Measurements from ENCODE around the gene ZNF79. TPM values are rescaled to one million over a fixed set of nuclear protein-coding genes. Genes with fewer than 3 reads are reported as not detected.

ZNF79 gene
- total and polyA plus RNA-seq, 2 of the 4 experiments (the other 2 are of a cell fraction) = 5.6 to 15.4 TPM

DNA sequence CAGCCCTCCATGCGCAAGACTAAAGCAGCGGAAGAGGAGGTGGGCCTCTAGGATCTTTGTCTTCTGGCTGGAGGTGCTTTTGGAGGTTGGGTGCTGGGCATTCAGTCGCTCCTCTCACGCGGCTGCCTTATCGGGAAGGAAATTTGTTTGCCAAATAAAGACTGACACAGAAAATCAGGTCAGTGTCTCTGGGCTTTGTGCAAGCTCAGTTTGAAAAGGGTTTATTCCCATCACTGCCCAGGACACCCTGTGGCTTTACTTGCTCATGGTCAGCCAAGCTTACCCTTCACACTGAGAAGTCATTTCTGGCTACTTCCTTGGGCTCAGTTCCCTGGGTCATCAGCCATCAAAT is 16.7 kb upstream of the ZNF79 start:
- no peak overlapping the region for H2AFZ ChIP-seq (replicated peaks; ENCODE audit: low read length, poor library complexity)
- no peak overlapping the region for H3K27ac ChIP-seq (ENCODE audit: insufficient read depth, low read length)
- no peaks in the 10 kb centered on the region for H3K4me1 ChIP-seq (ENCODE audit: control insufficient read depth, insufficient read depth, low read length)
- H3K9me1 ChIP-seq (ENCODE audit: insufficient read depth, low read length) = peaks cover 6% of the 10 kb centered on the region; the same call in 1 of the 2 replicates
- DNase-seq (no peak), ATAC-seq (ENCODE audit: low read depth) (no peak)
- peaks cover 6% of the 10 kb centered on the region; the same call in 1 of the 2 replicates for H3K36me3 ChIP-seq (ENCODE audit: control insufficient read depth, insufficient read depth, low read length)
- no peaks in the 10 kb centered on the region for H3K79me1 ChIP-seq (ENCODE audit: low read depth in 1 of 2, low read length in 2 of 2)
- no peaks in the 10 kb centered on the region for H3K9me3 ChIP-seq (ENCODE audit: control insufficient read depth, insufficient read depth, low read length)
- CTCF ChIA-PET = interaction anchor here (0.7 kb wide), 1 partner anchor 544 kb away, joined by 3 read pairs; no protein-coding TSS in a partner anchor
- H2BK20ac ChIP-seq (ENCODE audit: low read depth, low read length) = no peak overlapping the region
- 100% methylated on average over 1 of the region's 6 CpGs; no CpG with 5 or more reads in 1 of the 2 experiments for WGBS, 2 experiments (ENCODE audit: extremely low coverage in 2 of 2, insufficient read length in 1 of 2)
- no TSS peak for BruUV-seq (replicated peaks)
- H2AK9ac ChIP-seq (replicated peaks; ENCODE audit: low read depth, low read length, poor library complexity) = no peak overlapping the region
- dilution Hi-C loops (cut with HindIII; ENCODE audit: low sequenced_read_pairs, unreplicated experiment) (no loop called here), intact Hi-C loops (cut with micrococcal nuclease) (no loop called here), in situ Hi-C loops (cut with MboI; ENCODE audit: low sequenced_read_pairs) (no loop called here)
- no peak overlapping the region for H4K5ac ChIP-seq (ENCODE audit: low read depth, low read length)
- no peak overlapping the region for H4K8ac ChIP-seq (ENCODE audit: low read depth in 2 of 2, low read length in 2 of 2)
- no peak overlapping the region for H2BK120ac ChIP-seq (ENCODE audit: low read depth, low read length)
- no peak overlapping the region for H3K56ac ChIP-seq (ENCODE audit: extremely low read depth, insufficient read depth, low read length)
- H3K4me2 ChIP-seq (ENCODE audit: low read depth, low read length) = no peak overlapping the region
- no peak overlapping the region for H3K9ac ChIP-seq (ENCODE audit: low read depth, low read length)
- H2AK5ac ChIP-seq (ENCODE audit: low read depth, low read length) = no peak overlapping the region
- no peak overlapping the region for H2BK5ac ChIP-seq (ENCODE audit: low read depth, low read length, poor library complexity, severe bottlenecking)
- no peak overlapping the region; the same call in 1 of the 2 replicates for H3K23ac ChIP-seq (ENCODE audit: low read depth, low read length)
- TF ChIP-seq MAFK (IDR thresholded peaks at IDR 0.05; ENCODE audit: low read depth, low read length) (no peak), MXI1 (IDR thresholded peaks at IDR 0.05; ENCODE audit: borderline replicate concordance, low read depth, low read length) (no peak), RAD21 (IDR thresholded peaks at IDR 0.05; ENCODE audit: low read length) (no peak), RCOR1 (IDR thresholded peaks at IDR 0.05; ENCODE audit: insufficient replicate concordance, low read length) (no peak)
- TF ChIP-seq, protein P1, sequence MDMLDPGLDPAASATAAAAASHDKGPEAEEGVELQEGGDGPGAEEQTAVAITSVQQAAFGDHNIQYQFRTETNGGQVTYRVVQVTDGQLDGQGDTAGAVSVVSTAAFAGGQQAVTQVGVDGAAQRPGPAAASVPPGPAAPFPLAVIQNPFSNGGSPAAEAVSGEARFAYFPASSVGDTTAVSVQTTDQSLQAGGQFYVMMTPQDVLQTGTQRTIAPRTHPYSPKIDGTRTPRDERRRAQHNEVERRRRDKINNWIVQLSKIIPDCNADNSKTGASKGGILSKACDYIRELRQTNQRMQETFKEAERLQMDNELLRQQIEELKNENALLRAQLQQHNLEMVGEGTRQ (IDR thresholded peaks at IDR 0.05; ENCODE audit: low read depth, low read length) = no peak
- no peak overlapping the region for H3K18ac ChIP-seq (ENCODE audit: low read depth, low read length)
- no peak overlapping the region for H3K4me3 ChIP-seq (ENCODE audit: insufficient read depth, low read depth, low read length)
- no peaks in the 10 kb centered on the region for H4K20me1 ChIP-seq (ENCODE audit: insufficient read depth, low read length)
- H3K4ac ChIP-seq (ENCODE audit: low read depth, low read length) = no peak overlapping the region
- no peak overlapping the region for H3K14ac ChIP-seq (replicated peaks; ENCODE audit: low read depth, low read length)
- H3K27me3 ChIP-seq (ENCODE audit: control insufficient read depth, insufficient read depth, low read length) = no peaks in the 10 kb centered on the region
- POLR2A ChIA-PET (ENCODE audit: unreplicated experiment) = interaction anchor here (0.7 kb wide), 1 partner anchor 9 kb away, joined by 3 read pairs; no protein-coding TSS in a partner anchor
- H2BK15ac ChIP-seq (ENCODE audit: low read depth, low read length) = no peak overlapping the region
- H4K91ac ChIP-seq (ENCODE audit: insufficient read depth, low read depth, low read length) = no peak overlapping the region

Measured in IMR-90 (cell line).